Stimulated activated CD4-positive, alpha-beta T cell treated with anti-CD3 and anti-CD28 coated beads, Interleukin-12 subunit alpha, Interleukin-12 subunit beta, amount 100 ng/mL, for 4 hours (primary cell): ENCODE measurements around the gene SRD5A2.
"Not testable (repeated sequence)": the region's sequence is repeated elsewhere in the genome, so short reads cannot be mapped to it uniquely, and the experiment has no call there.

Source experiments
- DNase-seq: peaks from one replicate; pipeline ENCODE4 v3.0.0-alpha.2; 2020

SRD5A2 gene

DNA sequence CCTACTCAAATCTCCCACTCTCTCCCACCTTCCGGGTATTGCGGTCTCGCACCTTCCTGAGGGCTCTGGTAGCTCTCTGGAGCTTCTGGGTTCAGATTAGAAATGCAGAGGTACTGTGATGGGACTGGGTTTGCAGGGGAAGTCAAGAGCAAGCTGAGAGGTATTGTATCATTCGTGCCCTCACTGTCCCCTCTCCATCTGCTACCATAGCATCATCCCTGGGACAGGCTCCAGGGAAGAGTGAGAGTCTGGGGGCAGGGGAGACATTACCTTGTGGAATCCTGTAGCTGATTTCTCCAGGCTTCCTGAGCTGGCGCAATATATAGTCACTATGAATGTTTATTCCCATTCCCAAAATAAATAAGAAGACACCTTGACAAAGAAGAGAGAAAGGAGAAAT is 49.6 kb downstream of the SRD5A2 start:
- no peak for DNase-seq

GRCh38 chr2:31529256-31529655 is 51.5 kb downstream of the SRD5A2 start:
- no peak for DNase-seq

DNA sequence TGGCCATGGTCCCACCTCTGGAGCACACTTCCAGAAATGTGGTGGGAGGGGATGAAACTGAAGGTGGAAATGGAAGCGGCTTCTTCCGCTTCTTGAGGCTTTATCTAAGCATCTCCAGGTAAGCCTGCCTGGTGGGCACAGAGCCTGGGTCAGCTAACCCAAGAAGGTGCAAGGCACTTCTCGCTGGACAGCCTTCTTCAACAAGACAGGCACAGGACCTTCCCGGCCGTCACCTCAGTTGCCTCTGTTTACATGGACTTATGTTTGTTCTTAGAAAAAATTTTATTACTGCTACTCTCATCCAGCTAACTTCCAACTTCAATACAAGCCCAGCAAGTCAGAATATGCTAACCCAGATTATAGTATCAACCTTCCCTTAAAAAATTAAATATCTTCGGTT is 51.9 kb downstream of the SRD5A2 start:
- DNase-seq = no peak

GRCh38 chr2:31526946-31527732 is 53.6 kb downstream of the SRD5A2 start:
- no peak for DNase-seq

DNA sequence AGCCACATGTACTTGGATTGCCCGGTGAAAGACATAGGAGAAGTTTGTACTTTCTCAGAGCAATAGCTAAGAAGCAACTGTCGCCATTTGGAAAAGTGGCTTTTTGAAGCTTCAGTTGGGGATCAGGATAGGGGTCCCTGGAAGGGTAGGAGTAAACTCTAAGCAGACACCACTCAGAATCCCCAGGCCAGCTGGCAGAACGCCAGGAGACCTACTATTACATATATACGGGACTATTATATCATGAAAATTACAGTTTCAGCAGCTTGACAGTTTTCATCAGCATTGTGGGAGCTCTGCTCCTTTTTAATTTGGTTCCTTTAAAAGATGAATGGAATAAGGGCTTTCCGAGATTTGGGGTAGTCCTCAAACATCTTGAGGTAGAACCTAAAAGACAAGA is 54.9 kb downstream of the SRD5A2 start:
- DNase-seq = no peak

GRCh38 chr2:31524592-31524991 is 56.1 kb downstream of the SRD5A2 start:
- DNase-seq = no peak

GRCh38 chr2:31523871-31524492 is 56.8 kb downstream of the SRD5A2 start:
- DNase-seq = peak; percentile 51

DNA sequence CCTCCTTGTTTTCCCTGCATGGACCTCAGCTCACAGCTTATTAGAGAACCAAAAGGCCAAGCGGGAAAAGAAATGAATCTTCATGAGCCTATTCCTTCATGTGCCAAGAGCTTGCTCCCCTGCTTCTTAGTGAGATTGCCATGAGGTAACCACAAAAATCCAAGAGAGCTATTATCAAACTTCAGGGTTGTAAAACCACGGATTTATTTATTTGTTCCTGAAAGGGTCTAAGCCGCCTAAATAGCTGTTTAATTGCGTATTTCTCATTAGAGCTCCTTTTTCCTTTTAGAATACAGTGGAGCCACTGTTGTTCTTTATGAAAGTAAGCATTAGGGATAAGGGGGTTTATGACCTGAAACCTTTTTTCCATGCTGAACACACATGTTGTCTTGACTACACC is 58.0 kb downstream of the SRD5A2 start:
- DNase-seq = no peak

- DNase-seq = no peak
Measured at GRCh38 chr2:31517442-31518203, 63.1 kb downstream of the SRD5A2 start.

- DNase-seq = no peak
Measured at GRCh38 chr2:31515586-31515985, 65.2 kb downstream of the SRD5A2 start.

DNA sequence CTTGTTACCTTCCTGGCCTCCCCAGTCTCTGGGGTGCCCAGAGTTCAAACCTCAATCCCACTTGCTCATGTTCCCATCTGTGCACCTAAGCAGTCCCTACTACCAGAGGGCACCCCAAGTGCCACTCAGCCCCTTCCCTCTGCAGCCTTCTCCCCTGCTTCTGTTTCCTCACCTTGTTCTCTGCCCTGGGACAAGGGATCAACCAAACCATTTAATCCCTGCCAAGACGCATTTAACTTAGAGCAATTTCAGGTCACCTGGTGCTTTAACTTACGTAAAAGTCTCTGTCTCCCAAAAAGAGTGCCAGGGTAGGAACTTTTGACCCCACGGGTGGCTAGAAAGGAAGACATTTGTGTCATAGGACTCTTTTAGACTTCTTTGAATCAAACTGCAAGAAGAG is 67.2 kb downstream of the SRD5A2 start:
- DNase-seq = no peak

- DNase-seq = no peak
Measured at GRCh38 chr2:31511376-31511775, 69.4 kb downstream of the SRD5A2 start.

DNA sequence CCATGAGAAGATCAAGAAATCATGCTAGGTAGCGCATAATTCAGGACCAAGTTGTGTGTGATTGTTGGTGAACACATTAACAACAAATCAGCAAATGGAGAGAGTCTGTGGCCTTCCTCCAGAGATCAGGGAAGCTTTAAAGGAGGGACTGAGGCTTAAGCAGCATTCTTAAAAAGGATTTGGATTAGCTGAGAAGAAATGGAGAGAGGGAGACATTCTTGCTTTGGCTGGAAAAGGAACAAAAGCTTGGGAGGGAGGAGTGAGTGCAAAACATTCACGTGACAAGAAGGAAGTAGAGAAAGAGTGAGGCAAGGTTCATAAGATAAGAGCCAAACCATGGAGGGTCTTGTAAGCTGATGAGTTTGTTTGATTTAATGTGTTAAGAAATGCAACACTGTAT is 75.6 kb downstream of the SRD5A2 start:
- no peak for DNase-seq

DNA sequence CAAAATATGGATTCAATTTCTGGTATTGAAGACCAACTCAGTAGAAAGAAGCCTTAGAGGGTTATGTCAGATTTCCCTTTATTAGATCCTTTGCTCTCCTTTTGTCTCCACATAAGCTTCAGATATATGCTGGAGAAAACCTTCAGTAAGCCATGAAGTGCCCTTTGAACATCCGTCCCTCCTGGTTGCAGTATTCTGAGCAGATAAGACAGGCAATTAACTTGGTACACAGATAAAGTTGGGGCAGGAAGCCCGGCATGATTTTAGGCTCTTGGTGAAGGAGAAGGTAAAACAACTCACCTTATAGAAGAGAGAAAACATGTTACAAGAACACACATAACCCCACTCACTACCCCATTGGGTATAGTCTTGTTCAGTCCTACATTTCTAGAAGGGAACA is 76.4 kb downstream of the SRD5A2 start:
- DNase-seq = no peak

GRCh38 chr2:31496451-31496874 is 84.3 kb downstream of the SRD5A2 start:
- not testable (repeated sequence) for DNase-seq

GRCh38 chr2:31489339-31489738 is 91.4 kb downstream of the SRD5A2 start:
- DNase-seq = not testable (repeated sequence)

DNA sequence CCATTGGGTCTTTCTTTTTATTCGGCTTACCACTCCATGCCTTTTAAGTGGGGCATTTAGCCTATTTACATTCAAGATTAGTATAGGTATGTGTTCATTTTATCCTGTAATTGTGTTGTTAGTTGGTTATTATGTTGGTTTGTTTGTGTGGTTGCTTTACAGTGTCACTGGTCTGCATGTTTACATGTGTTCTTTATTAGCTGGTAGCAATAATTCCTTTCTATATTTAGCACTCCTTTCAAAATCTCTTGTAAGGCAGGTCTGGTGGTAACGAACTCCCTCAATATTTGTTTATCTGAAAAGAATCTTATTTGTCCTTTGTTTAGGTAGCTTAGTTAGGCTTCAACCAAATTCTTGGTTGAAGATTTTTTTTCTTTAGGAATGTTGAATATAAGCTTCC is 97.5 kb downstream of the SRD5A2 start:
- DNase-seq = no peak

GRCh38 chr2:31476511-31477180 is 104.1 kb downstream of the SRD5A2 start:
- DNase-seq = no peak

DNA sequence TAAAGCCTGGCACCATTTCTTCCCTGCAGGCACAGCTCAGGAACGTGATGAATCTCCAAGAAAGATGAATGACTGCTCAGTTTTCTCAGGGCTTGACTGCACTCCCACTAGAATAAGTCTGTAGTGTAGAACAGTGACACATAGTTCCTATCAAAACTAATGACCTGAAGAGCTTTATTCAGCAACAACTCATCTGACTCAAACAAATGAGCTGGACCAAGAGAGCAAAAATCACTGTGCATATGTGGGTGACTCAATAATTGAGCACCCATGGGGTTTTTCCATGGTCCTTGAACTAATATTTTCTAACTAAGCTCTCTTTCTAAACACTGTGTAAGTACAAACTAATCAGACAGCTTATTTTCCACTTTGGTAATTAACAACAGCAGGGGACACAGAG is 105.0 kb downstream of the SRD5A2 start:
- DNase-seq = no peak

DNA sequence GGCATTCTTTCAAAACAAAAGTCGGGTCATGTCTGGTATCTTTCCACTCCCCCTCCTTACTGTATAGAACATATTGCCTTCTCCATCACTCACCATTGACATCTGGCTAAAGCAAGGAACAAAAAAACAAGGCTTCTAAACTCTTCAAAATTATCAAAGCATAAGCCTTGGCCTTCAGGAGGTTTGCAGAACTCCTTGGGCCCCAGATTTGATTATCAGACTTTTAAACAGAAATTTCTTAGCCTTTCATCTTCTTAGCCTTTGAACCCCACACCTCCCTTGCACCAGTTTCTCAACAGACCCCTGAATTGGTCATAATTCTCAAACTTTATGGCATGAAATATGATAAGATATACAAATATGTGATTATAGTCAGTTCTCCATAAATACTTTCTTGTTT is 106.4 kb downstream of the SRD5A2 start:
- no peak for DNase-seq
